ENCODE measurements around the gene C10orf53.

C10orf53 gene

GRCh38 chr10:49679480-49679893 is at the start of gene C10orf53:
TSS of gene C10orf53 (plus strand) at chr10:49679651. CDS start at chr10:49679698, 47 bp downstream.
- DNase-seq = peak in 27 of 56 donors; percentile 4 to 50 (median 23)

GRCh38 chr10:49631975-49632374 is 47.5 kb upstream of the C10orf53 start:
- no peak for DNase-seq

- DNase-seq = no peak
These were observed 46.8 kb upstream of the C10orf53 start for GRCh38 chr10:49632406-49633317.

- no peak for DNase-seq
These were observed 46.0 kb upstream of the C10orf53 start for GRCh38 chr10:49633327-49634068.

- no peak for DNase-seq
These were observed 45.3 kb upstream of the C10orf53 start for GRCh38 chr10:49634069-49634660.

GRCh38 chr10:49642311-49642710 is 37.1 kb upstream of the C10orf53 start:
- no peak for DNase-seq

GRCh38 chr10:49643241-49644034 is 36.0 kb upstream of the C10orf53 start:
- DNase-seq = no peak

GRCh38 chr10:49644035-49644646 is 35.3 kb upstream of the C10orf53 start:
- DNase-seq = no peak

- DNase-seq = no peak
These were observed 34.0 kb upstream of the C10orf53 start for GRCh38 chr10:49645417-49645816.

GRCh38 chr10:49645871-49646870 is 33.3 kb upstream of the C10orf53 start:
- no peak for DNase-seq

GRCh38 chr10:49647554-49647953 is 31.9 kb upstream of the C10orf53 start:
- DNase-seq = no peak

- DNase-seq = no peak
These were observed 31.3 kb upstream of the C10orf53 start for GRCh38 chr10:49647985-49648795.

- no peak for DNase-seq
These were observed 30.2 kb upstream of the C10orf53 start for GRCh38 chr10:49649294-49649693.

- DNase-seq = no peak
These were observed 29.3 kb upstream of the C10orf53 start for GRCh38 chr10:49649936-49650723.

- no peak for DNase-seq
These were observed 28.8 kb upstream of the C10orf53 start for GRCh38 chr10:49650724-49651034.

- no peak for DNase-seq
These were observed 28.2 kb upstream of the C10orf53 start for GRCh38 chr10:49651039-49651835.

GRCh38 chr10:49651917-49652316 is 27.5 kb upstream of the C10orf53 start:
- DNase-seq = no peak

Data from amygdala (tissue), 56 donors.